Left kidney (tissue), 2 donors: Measurements from ENCODE around the gene REPS2. TPM values are rescaled to one million over a fixed set of nuclear protein-coding genes. Genes with fewer than 3 reads are reported as not detected.
A peak's percentile ranks its signal among the peaks of the same experiment; 100 is the strongest.

ENCODE experiments used
- DNase-seq: peaks from one replicate; pipeline ENCODE4 v3.0.0-alpha.2; 2013
- polyA plus RNA-seq: library from polyadenylated mRNA; unstranded; fragments of 120-200 nt; gene quantifications from one replicate; pipeline ENCODE4 v1.2.1, GENCODE V29; 2013; ENCODE audit not compliant: insufficient read length

Gene REPS2
- polyA plus RNA-seq, 1 donor: 12.1 TPM

- no peak for DNase-seq
These were observed 136.4 kb downstream of the REPS2 start for GRCh38 chrX:17082831-17083230.

- no peak for DNase-seq
These were observed 139.9 kb downstream of the REPS2 start for GRCh38 chrX:17086317-17086716.

DNA sequence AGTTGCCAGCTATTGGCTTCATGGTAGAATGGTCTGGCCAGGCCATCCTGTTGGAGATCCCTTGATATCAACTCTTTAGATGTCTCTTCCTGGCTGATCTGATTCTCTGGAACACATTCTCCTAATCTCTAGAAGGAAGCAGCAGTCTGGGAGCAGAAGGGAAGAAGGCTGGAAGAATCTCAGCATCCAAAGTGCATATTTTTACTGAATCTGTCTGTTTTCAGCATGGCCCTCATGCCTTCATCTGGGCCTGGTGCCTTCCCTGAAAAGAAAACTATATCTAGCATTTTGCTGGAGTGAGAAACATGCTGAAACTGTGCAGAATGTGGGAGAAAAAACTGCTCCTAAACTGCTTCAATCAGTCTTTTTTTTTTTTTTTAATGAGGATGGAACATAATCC is 148.7 kb downstream of the REPS2 start:
- no peak for DNase-seq

GRCh38 chrX:17098516-17099247 is 152.2 kb downstream of the REPS2 start:
- DNase-seq: no peak

GRCh38 chrX:17104433-17104832 is 158.0 kb downstream of the REPS2 start:
- no peak for DNase-seq

GRCh38 chrX:17120816-17121215 is 174.4 kb downstream of the REPS2 start:
- DNase-seq: no peak

DNA sequence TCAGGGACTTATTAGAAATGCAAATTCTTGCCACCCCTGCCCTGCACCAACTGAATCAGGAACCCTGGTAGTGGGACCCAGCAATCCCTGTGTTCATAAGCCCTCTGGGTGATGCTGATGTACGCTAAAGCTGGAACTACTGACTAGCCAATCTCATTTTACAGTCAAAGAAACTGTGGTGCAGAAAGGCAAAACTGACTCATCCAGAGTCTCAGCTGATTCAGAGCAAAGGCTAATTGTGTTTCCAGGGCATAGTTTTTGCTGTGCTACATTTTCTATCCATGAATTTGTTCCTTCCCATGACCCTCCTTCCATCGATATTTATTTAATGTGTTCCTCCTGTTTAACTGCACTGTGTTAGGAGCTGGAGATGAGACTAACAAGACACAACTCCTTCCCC is 207.5 kb downstream of the REPS2 start:
- DNase-seq: no peak

- no peak for DNase-seq
These were observed 214.5 kb downstream of the REPS2 start for GRCh38 chrX:17160975-17161374.

DNA sequence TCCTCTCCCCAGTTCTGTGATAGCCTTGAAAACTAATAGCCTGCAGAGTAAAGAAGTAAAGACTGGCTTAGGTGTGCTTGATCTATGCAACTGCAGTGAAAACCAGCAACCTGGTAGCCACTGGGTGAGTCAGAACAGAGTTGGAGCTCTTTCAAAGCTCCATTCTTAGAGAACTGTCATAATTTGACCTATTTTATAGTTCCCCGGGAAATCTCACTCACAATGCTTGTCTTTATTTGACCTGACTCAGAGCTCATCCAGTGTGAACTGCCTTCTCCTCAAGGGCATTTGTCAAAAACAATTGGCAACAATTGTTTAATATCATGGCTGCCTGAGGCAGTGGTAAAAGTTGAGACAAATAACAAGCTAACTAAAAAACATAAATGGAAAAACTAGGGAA is 215.5 kb downstream of the REPS2 start:
- no peak for DNase-seq

- DNase-seq: no peak
These were observed 217.6 kb downstream of the REPS2 start for GRCh38 chrX:17164079-17164478.

- DNase-seq: no peak
These were observed 218.5 kb downstream of the REPS2 start for GRCh38 chrX:17164941-17165340.

- DNase-seq: no peak
These were observed 221.5 kb downstream of the REPS2 start for GRCh38 chrX:17167915-17168314.

GRCh38 chrX:17170973-17171372 is 224.5 kb downstream of the REPS2 start:
- peak; percentile 42 for DNase-seq

- no peak for DNase-seq
These were observed 228.2 kb downstream of the REPS2 start for GRCh38 chrX:17174671-17175070.

DNA sequence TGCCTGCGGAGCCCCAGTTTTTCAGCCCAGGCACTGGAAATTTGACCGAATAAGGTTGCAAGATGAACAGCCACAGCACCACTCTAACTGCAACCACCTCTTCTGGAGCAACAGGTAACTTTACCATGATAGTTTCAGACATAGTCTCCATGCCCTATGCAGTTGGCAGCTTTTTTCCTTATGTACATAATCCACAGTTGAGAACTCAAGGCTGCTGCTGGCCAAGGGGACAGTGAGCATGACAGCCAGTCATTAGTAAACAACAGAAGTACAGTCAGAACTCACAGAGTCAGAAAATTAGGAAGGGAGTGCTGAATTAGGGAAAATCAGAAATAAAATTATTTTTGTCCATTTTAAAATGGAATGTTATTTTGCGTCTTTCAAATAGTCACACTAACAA is 235.9 kb downstream of the REPS2 start:
- DNase-seq: no peak

DNA sequence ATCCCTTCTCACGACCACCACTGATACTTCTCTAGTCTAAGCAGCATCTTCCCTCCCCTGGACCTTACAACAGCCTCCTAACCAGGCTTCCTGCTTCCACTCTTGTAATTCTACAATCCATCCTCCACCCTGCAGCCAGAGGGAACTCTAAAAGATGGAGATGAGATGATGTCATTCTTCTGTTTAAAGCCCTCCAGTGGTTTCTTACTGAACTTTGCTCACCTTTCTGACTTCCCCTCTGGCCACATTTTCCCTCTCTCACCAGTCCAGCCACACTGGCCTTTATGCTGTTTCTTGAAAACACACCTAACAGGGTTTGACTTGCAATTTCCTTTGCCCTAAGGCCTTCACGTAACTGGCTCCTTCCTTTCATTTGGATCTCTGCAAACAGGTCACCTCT is 237.1 kb downstream of the REPS2 start:
- no peak for DNase-seq

- no peak for DNase-seq
These were observed 239.0 kb downstream of the REPS2 start for GRCh38 chrX:17185431-17185830.

DNA sequence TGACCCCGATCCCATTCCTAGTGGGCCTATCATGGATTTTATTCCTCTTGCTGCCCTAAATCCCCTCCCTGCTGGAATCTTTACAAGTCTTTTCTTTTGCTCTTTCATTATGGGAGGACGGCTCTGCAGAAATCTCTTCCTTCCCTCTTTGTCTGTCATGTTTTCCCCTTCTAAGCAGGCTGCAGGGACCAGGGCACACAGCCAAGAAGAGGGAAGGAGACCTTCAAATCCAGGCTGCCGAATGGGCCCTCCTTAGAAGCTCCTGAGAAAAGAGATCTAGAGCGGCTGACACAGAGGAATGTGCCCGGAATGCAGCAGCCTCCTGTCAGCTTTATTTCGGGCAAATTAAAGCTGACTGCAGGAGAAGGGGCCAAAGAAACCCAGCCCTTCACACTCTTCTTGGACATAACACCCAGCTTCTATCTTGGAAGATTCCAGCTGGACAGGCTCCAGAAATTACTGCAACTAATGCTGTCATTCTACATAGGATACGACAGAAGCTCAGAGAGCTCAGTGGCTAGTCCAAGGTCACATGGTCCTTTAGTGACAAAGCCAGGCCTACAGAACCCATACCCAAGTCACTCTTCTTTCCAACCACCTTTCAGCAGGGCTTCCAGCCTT is 240.8 kb downstream of the REPS2 start:
- DNase-seq: no peak

GRCh38 chrX:17192106-17192505 is 245.6 kb downstream of the REPS2 start:
- DNase-seq: no peak

Other genes starting within 250 kb of the REPS2 start
- 52.2 TPM for gene CTPS2, start 234.0 kb upstream of the REPS2 start, polyA plus RNA-seq
- gene SYAP1, start 227.0 kb upstream of the REPS2 start, polyA plus RNA-seq: 33.6 TPM
- gene TXLNG, start 160.2 kb upstream of the REPS2 start, polyA plus RNA-seq: 19.4 TPM
- gene RBBP7, start 76.3 kb upstream of the REPS2 start, polyA plus RNA-seq: 265 TPM